H9 (cell line): ENCODE measurements around the gene PPM1H. TPM values are rescaled to one million over a fixed set of nuclear protein-coding genes. Genes with fewer than 3 reads are reported as not detected.

Experiments used
- DNase-seq: peaks from one replicate; pipeline ENCODE4 v3.0.0-alpha.2; 2017
- H2AFZ ChIP-seq: one replicate; pipeline ENCODE4 v1.6.1; 2013; ENCODE audit warnings: mild to moderate bottlenecking, low read length, control low read depth, moderate library complexity
- H2AK5ac ChIP-seq: 2 replicates; pipeline ENCODE4 v1.6.1; 2013; ENCODE audit warnings: low read length, control low read depth, mixed read lengths; ENCODE audit not compliant: insufficient read length
- H2BK120ac ChIP-seq: one replicate; pipeline ENCODE4 v1.6.1; 2013; ENCODE audit warnings: low read depth, mild to moderate bottlenecking, low read length, control low read depth, inconsistent platforms; ENCODE audit not compliant: poor library complexity, severe bottlenecking
- H2BK12ac ChIP-seq: 2 replicates; pipeline ENCODE4 v1.6.1; 2013; ENCODE audit warnings: low read length, control low read depth, mixed read lengths, low read depth; ENCODE audit not compliant: insufficient read length
- H2BK15ac ChIP-seq: 2 replicates; pipeline ENCODE4 v1.6.1; 2013; ENCODE audit warnings: low read depth, low read length, control low read depth
- H2BK20ac ChIP-seq: one replicate; pipeline ENCODE4 v1.6.1; 2013; ENCODE audit warnings: low read depth, mild to moderate bottlenecking, low read length, control low read depth, inconsistent platforms; ENCODE audit not compliant: poor library complexity, severe bottlenecking
- H2BK5ac ChIP-seq: 2 replicates; pipeline ENCODE4 v1.6.1; 2013; ENCODE audit warnings: low read length, control low read depth, mixed read lengths; ENCODE audit not compliant: insufficient read length
- H3K14ac ChIP-seq: 2 replicates; pipeline ENCODE4 v1.6.1; 2013; ENCODE audit warnings: low read length, control low read depth; ENCODE audit not compliant: insufficient read depth
- H3K18ac ChIP-seq: 2 replicates; pipeline ENCODE4 v1.6.1; 2013; ENCODE audit warnings: low read depth, mild to moderate bottlenecking, mixed read lengths, low read length, control low read depth; ENCODE audit not compliant: insufficient read length
- H3K23ac ChIP-seq: 2 replicates; pipeline ENCODE4 v1.6.1; 2013; ENCODE audit warnings: low read length, control low read depth, mixed read lengths, low read depth; ENCODE audit not compliant: insufficient read length
- H3K23me2 ChIP-seq: 2 replicates; pipeline ENCODE4 v1.6.1; 2013; ENCODE audit warnings: low read depth, mild to moderate bottlenecking, mixed read lengths, low read length, control low read depth; ENCODE audit not compliant: insufficient read length, poor library complexity, severe bottlenecking
- H3K27ac ChIP-seq: 2 replicates; pipeline ENCODE4 v1.5.1; 2013; ENCODE audit warnings: low read length, control low read depth, mixed read lengths, low read depth; ENCODE audit not compliant: insufficient read length
- H3K27me3 ChIP-seq: 2 replicates; pipeline ENCODE4 v1.6.1; 2013; ENCODE audit warnings: low read length, control low read depth, inconsistent platforms; ENCODE audit not compliant: insufficient read depth
- H3K4ac ChIP-seq: 2 replicates; pipeline ENCODE4 v1.6.1; 2013; ENCODE audit warnings: low read depth, mild to moderate bottlenecking, control low read depth, inconsistent platforms, low read length, moderate library complexity
- H3K4me1 ChIP-seq: 2 replicates; pipeline ENCODE4 v1.6.1; 2013; ENCODE audit warnings: low read length, control low read depth, inconsistent platforms; ENCODE audit not compliant: insufficient read depth
- H3K4me2 ChIP-seq: 2 replicates; pipeline ENCODE4 v1.6.1; 2013; ENCODE audit warnings: low read length, control low read depth, mixed read lengths; ENCODE audit not compliant: insufficient read length, insufficient read depth
- H3K56ac ChIP-seq: 2 replicates; pipeline ENCODE4 v1.6.1; 2013; ENCODE audit warnings: low read depth, mild to moderate bottlenecking, mixed read lengths, low read length, control low read depth; ENCODE audit not compliant: insufficient read length
- H3K79me1 ChIP-seq: 2 replicates; pipeline ENCODE4 v1.6.1; 2013; ENCODE audit warnings: low read depth, mild to moderate bottlenecking, moderate library complexity, low read length, control low read depth, inconsistent platforms; ENCODE audit not compliant: insufficient read depth, poor library complexity, severe bottlenecking
- H3K79me2 ChIP-seq: 2 replicates; pipeline ENCODE4 v1.6.1; 2013; ENCODE audit warnings: low read length, control low read depth, inconsistent platforms; ENCODE audit not compliant: insufficient read depth
- H3K9ac ChIP-seq: 2 replicates; pipeline ENCODE4 v1.6.1; 2013; ENCODE audit warnings: low read length, control low read depth, mixed read lengths; ENCODE audit not compliant: insufficient read length; ENCODE audit errors: extremely low read depth
- H3K9me3 ChIP-seq: one replicate; pipeline ENCODE4 v1.6.1; 2013; ENCODE audit warnings: low read depth, low read length, inconsistent platforms; ENCODE audit not compliant: control insufficient read depth
- H3T11ph ChIP-seq: one replicate; pipeline ENCODE4 v1.6.1; 2013; ENCODE audit warnings: mild to moderate bottlenecking, low read length, control low read depth, inconsistent platforms
- H4K20me1 ChIP-seq: one replicate; pipeline ENCODE4 v1.6.1; 2013; ENCODE audit not compliant: control insufficient read depth, insufficient read length, insufficient read depth
- H4K5ac ChIP-seq: 2 replicates; pipeline ENCODE4 v1.6.1; 2013; ENCODE audit warnings: low read depth, mild to moderate bottlenecking, mixed read lengths, low read length, control low read depth; ENCODE audit not compliant: insufficient read length
- H4K8ac ChIP-seq: replicated peaks from 2 replicates; pipeline ENCODE4 v1.6.1; 2013; ENCODE audit warnings: low read length, control low read depth, mixed read lengths, low read depth; ENCODE audit not compliant: insufficient read length
- H4K91ac ChIP-seq: 2 replicates; pipeline ENCODE4 v1.6.1; 2013; ENCODE audit warnings: low read depth, mild to moderate bottlenecking, moderate library complexity, mixed read lengths, low read length, control low read depth; ENCODE audit not compliant: insufficient read length
- H3K27ac Mint-ChIP-seq, 3 experiments: 2 replicates in 2 of 3; 3 replicates in 1 of 3; pipeline ENCODE4 v1.8.0; 2020 to 2021; ENCODE audit warnings: mixed read lengths in 3 of 3, mild to moderate bottlenecking in 1 of 3, moderate library complexity in 1 of 3
- H3K27me3 Mint-ChIP-seq: 2 replicates; pipeline ENCODE4 v1.8.0; 2021; ENCODE audit warnings: low read depth, mild to moderate bottlenecking, moderate library complexity, mixed read lengths
- H3K36me3 Mint-ChIP-seq, 3 experiments: 2 replicates in 2 of 3; 3 replicates in 1 of 3; pipeline ENCODE4 v1.8.0; 2020 to 2021; ENCODE audit warnings: low read depth in 3 of 3, mixed read lengths in 3 of 3; ENCODE audit not compliant: insufficient read depth in 1 of 3
- H3K4me1 Mint-ChIP-seq, 2 experiments: 2 replicates each; pipeline ENCODE4 v1.8.0; 2020; ENCODE audit warnings: mixed read lengths in 2 of 2
- H3K4me3 Mint-ChIP-seq, 2 experiments: 2 replicates in 1 of 2; 3 replicates in 1 of 2; pipeline ENCODE4 v1.8.0; 2020 to 2021; ENCODE audit warnings: mild to moderate bottlenecking in 2 of 2, mixed read lengths in 2 of 2, moderate library complexity in 1 of 2
- H3K9me3 Mint-ChIP-seq, 2 experiments: 2 replicates in 1 of 2; 3 replicates in 1 of 2; pipeline ENCODE4 v1.8.0; 2020; ENCODE audit warnings: mild to moderate bottlenecking in 2 of 2, mixed read lengths in 2 of 2, moderate library complexity in 1 of 2
- WGBS: extraction: QIAGEN DNeasy Blood & Tissue Kit; methylation state at CpG from one replicate; pipeline ENCODE4 v1.1.7; 2013; ENCODE audit warnings: missing lambda C conversion rate, low lambda C conversion rate, mixed read lengths; ENCODE audit not compliant: insufficient read length; ENCODE audit errors: extremely low coverage; 5-methylcytosine and 5-hydroxymethylcytosine counted together
- total RNA-seq: library from RNA; stranded (reverse); gene quantifications from 2 replicates; pipeline ENCODE4 v1.2.1, GENCODE V29; 2021
- TF ChIP-seq, protein P1 (sequence below): fragments of 200-600 bp; sonication (generic); conservative IDR thresholded peaks from 3 replicates; pipeline ENCODE4 v1.8.0; 2021; ENCODE audit warnings: antibody characterized with exemption, mild to moderate bottlenecking

The PPM1H gene
- total RNA-seq, 1 experiment from 2014 or later = 22.1 TPM

DNA sequence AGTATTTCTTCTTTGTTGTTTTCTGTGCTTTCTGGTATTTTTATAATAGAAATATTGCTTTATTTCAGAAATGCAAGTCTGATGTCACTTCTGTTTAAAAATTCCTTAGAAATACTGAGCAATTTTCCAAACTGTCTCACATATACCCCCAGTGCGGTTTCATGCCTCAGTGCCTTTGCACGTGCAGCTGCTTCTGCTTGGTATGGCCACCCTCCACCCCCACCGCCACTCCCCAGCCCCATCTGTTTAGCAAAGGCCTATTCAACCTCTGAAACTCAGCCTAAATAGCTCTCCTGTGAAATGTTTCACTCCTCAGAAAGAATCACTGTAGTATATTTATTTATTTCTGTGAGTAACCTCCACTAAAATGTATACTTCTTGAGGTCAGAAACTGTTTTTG lies 52.3 kb downstream of the PPM1H start:
- Histone ChIP-seq H2BK15ac (no peak overlapping the region), H3K9ac (no peak overlapping the region), H2BK20ac (no peak overlapping the region), H2BK120ac (no peak overlapping the region), H3K79me2 (peaks cover 3% of the 10 kb centered on the region; the same call in 1 of the 2 replicates), H3K23me2 (no peaks in the 10 kb centered on the region), H3K56ac (no peak overlapping the region), H2AFZ (no peak overlapping the region), H3K23ac (no peak overlapping the region), H2BK12ac (no peak overlapping the region), H3K27me3 (no peaks in the 10 kb centered on the region), H4K20me1 (no peaks in the 10 kb centered on the region), H4K5ac (no peak overlapping the region), H2AK5ac (no peak overlapping the region), H3K18ac (no peak overlapping the region), H3K79me1 (no peaks in the 10 kb centered on the region), H4K91ac (no peak overlapping the region), H3K4me1 (peaks cover 14% of the 10 kb centered on the region; the same call in 1 of the 2 replicates), H3K9me3 (no peaks in the 10 kb centered on the region), H3K4ac (no peak overlapping the region), H3K14ac (no peak overlapping the region), H3T11ph (no peak overlapping the region), H3K27ac (no peak overlapping the region), H2BK5ac (no peak overlapping the region), H4K8ac (no peak overlapping the region), H3K4me2 (no peak overlapping the region)
- Mint-ChIP-seq H3K4me1 (peaks cover 14 to 15% of the 10 kb centered on the region in 2 experiments), H3K27me3 (no peaks in the 10 kb centered on the region), H3K9me3 (peaks cover 3 to 5% of the 10 kb centered on the region in 2 experiments; a peak in 3 of 5 replicates), H3K36me3 (peaks cover 10 to 26% (median 18%) of the 10 kb centered on the region in 3 experiments; a peak in 6 of 7 replicates), H3K4me3 (no peak overlapping the region), H3K27ac (no peak overlapping the region)
- TF ChIP-seq, protein P1, sequence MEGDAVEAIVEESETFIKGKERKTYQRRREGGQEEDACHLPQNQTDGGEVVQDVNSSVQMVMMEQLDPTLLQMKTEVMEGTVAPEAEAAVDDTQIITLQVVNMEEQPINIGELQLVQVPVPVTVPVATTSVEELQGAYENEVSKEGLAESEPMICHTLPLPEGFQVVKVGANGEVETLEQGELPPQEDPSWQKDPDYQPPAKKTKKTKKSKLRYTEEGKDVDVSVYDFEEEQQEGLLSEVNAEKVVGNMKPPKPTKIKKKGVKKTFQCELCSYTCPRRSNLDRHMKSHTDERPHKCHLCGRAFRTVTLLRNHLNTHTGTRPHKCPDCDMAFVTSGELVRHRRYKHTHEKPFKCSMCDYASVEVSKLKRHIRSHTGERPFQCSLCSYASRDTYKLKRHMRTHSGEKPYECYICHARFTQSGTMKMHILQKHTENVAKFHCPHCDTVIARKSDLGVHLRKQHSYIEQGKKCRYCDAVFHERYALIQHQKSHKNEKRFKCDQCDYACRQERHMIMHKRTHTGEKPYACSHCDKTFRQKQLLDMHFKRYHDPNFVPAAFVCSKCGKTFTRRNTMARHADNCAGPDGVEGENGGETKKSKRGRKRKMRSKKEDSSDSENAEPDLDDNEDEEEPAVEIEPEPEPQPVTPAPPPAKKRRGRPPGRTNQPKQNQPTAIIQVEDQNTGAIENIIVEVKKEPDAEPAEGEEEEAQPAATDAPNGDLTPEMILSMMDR = no peak
- DNase-seq = no peak
- WGBS = no CpG with 5 or more reads among the region's 3 CpGs
